HG02798 (cell line): Measurements from ENCODE around the gene ROR2.

Source experiments
- ATAC-seq: cut with Tn5 transposase; IDR thresholded peaks from one replicate; pipeline ENCODE4 v1.9.1; 2021; ENCODE audit warnings: mild to moderate bottlenecking; ENCODE audit not compliant: unreplicated experiment, poor library complexity

ROR2 gene

DNA sequence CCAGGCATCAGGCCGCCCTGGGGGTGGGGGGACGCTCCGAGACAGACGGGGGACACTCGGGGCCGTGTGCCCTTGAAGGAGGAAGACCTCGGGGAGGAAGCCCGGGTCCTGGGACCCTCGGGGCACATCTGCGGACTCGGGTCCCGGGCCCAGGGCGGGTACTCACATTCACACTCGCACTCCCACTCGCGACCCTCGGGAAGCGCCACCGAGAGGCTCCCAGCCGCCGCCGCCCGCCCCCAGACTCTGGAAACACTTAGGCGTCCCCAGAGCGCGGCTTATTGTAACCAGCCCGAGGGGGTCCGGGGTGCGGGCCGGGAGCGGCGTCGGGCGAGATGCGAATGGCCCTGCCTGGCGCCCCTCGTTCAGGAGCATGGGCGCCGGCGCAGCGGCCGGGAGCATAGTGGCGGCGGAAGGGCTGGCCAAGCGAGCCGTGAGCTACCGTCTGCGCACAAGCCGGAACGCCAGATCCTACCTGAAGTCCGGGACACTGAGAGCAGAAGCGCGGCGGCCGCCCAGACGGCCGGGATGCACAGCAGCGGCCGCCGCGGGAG lies 559 bp downstream of the ROR2 start:
- no peak for ATAC-seq

DNA sequence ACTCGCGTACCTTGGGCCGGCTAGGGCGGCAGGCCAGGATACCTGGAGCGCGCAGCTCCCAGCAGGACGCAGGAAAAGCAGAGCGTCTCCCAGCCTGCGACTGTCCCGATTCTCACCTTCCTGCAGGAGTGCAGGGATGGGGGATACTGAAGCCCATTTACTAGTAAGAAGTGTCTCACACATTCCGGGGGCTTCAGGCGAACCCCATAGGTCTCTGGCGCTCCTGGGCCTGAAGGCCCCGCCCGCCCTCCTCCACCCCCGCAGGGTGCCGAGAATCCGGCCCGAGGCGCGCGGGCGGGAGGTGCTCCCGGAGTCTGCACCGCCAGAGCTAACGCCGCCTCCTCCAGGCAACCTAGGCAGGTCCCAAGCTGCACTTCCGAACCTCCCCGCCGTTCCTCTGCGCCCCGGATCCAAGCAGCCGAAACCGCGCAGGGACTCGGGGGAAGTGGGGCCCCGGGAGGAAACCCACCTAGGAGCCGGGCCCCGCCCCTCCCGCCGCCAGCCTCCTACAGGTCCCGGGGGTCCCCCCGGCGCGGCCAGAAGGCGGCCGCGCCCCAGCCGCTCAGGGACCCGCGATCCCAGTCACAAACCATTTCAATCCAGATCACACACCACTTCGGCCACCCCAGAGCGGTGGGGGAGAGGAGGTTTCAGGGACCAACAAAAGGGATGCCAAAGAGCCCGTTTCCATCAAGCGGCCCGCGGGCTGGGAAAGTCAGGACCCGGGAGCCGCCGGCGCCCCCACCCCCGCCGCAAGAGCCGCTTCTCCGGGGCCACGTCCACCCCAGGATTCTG lies 1.2 kb downstream of the ROR2 start:
- no peak for ATAC-seq

DNA sequence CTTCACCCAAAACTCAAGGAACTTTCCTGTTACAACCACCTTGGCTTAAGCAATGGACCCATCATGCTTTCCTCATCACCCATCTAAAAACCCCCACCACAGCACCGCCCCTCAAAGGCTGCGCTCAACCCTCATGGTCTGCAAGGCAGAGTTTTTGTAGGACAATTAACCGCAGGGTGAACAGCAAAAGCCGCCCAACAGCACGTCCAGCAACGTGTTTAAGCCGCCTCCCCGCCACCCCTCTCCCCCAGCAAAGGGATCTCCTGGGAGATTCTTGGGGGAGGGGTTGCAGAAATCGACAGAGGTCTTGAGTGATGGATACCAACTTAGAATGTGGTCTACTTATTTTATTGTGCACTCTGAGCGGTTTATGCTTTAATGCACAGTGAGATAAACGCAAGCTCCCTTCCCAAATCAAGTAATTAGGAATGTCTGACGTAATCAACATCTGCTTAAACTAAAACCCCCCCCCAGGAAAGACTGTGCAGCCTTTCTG lies 1.9 kb downstream of the ROR2 start:
- ATAC-seq = no peak

- ATAC-seq = no peak
Measured at GRCh38 chr9:91946653-91947488, 3.2 kb downstream of the ROR2 start.

DNA sequence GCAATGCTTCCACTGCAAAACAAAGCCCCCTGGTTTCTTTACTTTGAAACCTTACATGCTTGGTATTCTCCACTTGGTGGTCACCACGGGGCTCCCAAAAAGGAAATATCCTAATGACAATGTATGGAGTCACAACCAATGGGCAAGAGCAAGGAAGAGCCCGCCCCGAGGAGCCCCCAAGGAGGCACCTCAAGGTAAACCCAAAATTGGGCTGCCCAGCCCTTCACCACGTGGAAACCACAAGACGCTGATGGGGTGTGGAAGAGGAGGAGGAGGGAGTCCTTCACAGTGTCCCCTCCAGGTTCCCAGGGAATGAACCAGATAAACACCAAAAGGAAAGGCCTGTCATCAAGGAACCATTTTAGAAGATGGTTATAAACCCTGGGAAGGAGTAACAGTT lies 3.8 kb downstream of the ROR2 start:
- ATAC-seq = no peak

GRCh38 chr9:91945277-91946085 lies 4.5 kb downstream of the ROR2 start:
- no peak for ATAC-seq

GRCh38 chr9:91944711-91945110 lies 5.3 kb downstream of the ROR2 start:
- no peak for ATAC-seq

DNA sequence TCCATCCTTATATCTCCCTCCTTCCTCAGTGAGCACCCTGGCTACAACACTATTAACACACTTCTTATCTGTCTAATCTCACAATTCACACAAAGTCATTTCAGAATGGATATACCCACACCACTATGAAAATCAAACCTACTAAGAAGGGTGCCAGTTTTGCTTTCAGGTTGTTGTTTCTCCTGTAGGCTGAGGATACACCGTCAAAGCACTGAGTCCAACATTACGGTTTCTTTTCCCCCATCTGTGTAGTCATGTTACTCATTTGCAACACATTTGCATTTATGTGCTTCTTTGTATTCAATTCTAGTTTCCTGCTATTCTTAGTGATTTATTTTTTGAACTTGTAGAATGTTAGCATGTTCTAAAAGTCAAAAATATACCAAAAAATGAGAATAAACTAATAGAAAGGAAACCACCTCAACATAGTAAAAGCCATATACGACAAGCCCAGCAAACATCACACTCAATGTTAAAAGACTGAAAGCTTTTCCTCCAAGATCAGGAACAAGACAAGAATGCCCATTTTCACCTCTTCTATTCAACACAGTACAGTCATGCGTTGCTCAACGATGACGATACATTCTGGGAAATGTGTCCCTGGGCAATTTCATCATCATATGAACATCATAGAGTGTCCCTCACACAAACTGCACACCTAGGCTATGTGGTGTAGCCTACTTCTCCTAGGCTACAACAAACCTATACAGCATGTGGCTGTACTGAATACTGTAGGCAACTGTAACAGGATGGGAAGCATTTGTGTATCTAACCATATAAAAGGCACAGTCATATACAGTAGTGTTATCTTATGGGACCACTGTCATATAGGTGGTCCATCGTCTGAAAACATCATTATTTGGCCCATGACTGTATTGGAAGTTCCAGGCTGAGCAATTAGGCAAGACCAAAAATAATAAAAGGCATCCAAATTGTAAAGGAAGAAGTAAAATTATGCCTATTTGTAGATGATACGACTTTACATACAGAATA lies 6.3 kb downstream of the ROR2 start:
- no peak for ATAC-seq

GRCh38 chr9:91942201-91942600 lies 7.8 kb downstream of the ROR2 start:
- no peak for ATAC-seq

GRCh38 chr9:91939978-91940377 lies 10.1 kb downstream of the ROR2 start:
- ATAC-seq = no peak

GRCh38 chr9:91937727-91938126 lies 12.3 kb downstream of the ROR2 start:
- no peak for ATAC-seq

DNA sequence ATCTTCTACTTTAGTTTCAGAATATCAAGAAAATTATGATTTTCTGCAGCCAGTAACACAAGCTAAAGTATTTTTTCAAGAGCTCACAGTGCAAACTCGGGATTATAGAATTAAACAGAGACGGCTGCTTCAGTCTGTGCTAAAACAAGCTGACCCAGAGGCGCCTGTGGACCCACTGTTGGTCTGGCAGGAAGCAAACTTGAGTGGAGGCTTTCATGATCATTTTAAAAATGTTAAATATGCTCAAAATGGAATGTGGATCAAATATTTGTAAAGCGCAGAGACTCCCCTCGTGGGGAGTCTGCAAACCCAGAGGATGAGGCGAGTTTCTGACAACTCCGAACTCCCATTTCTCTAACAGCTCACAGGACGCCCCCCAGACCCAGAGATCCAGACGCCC lies 13.0 kb downstream of the ROR2 start:
- ATAC-seq = no peak

DNA sequence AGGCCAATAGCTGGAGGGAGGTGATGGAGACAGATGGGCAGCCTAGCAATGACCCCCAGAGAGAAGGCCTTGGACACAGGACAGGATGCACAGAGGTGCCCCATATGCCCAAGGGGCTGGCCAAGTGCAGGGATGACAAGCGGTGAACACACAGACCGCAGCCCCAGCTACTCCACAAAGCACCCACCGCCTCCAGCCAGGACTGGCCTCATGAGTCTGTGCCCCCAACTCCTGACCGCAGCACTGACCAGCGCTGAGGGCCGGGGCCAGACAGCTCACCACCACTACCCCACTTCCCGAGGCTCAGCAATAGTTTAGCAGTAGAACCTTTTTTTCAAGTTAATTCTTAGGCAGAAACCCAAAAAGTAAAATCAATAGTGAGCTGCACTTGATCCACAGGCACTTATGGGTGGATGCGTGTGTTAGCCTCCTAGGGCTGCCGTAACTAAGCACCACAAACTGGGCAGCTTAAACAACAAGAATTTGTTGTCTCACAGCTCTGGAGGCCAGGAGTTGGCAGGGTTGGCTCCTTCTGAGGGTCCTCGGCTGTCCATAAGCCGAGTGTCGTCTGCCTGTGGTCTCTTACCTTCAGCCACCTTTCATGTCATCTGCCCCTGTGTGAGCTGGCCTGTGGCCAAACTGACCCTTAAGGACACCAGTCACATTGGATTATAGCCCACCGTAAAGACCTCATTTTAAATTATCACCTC lies 14.1 kb downstream of the ROR2 start:
- no peak for ATAC-seq

- ATAC-seq = no peak
Measured at GRCh38 chr9:91935066-91935749, 14.8 kb downstream of the ROR2 start.

GRCh38 chr9:91934654-91935053 lies 15.4 kb downstream of the ROR2 start:
- no peak for ATAC-seq

GRCh38 chr9:91933556-91934352 lies 16.3 kb downstream of the ROR2 start:
- ATAC-seq = no peak

DNA sequence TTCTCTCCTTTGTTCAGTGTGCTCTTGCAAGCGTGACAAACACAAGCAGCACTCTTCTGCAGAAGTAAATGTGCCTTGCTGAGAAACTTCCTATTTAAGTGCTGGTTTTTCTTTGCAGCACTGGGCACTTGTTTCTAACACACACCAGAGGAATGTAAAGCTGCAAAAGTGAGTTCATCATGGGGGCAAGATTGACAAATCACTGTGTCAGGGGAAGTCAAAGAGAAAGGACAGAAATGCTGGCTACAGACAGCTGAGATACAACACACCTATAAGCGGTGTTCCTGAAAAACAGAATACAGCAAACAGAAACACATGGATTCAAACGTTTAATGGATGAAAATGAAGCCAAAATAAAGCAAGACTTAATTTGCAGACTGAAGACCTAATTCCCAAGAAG lies 19.6 kb downstream of the ROR2 start:
- ATAC-seq = no peak
